HepG2 (cell line): ENCODE data around the gene POC1A. TPM values are rescaled to one million over a fixed set of nuclear protein-coding genes. Genes with fewer than 3 reads are reported as not detected.

Experiments
- AHDC1 ChIP-seq: sonication (generic); formaldehyde crosslinking; IDR thresholded peaks from 2 replicates; pipeline ENCODE4 v1.5.1; 2020; ENCODE audit warnings: mild to moderate bottlenecking, missing genetic modification reagents, borderline replicate concordance
- IRF1 ChIP-seq: sonication (generic); formaldehyde crosslinking; IDR thresholded peaks from 2 replicates; pipeline ENCODE4 v1.4.0; 2020; ENCODE audit warnings: low read depth, mild to moderate bottlenecking, missing genetic modification reagents
- PLRG1 ChIP-seq: fragments of 450-650 bp; conservative IDR thresholded peaks from 2 replicates; pipeline ENCODE4 v1.6.1; 2016
- STAT5B ChIP-seq: sonication (generic); formaldehyde crosslinking; IDR thresholded peaks from 2 replicates; pipeline ENCODE4 v1.4.0; 2020; ENCODE audit warnings: missing genetic modification reagents
- STAT6 ChIP-seq: sonication (generic); formaldehyde crosslinking; IDR thresholded peaks from 2 replicates; pipeline ENCODE4 v1.4.0; 2020; ENCODE audit warnings: missing genetic modification reagents, mild to moderate bottlenecking, borderline replicate concordance
- TAF1 ChIP-seq: sonication (generic); formaldehyde crosslinking; IDR thresholded peaks from 2 replicates; pipeline ENCODE4 v1.4.0; 2020; ENCODE audit warnings: missing genetic modification reagents
- ZBTB38 ChIP-seq: sonication (generic); formaldehyde crosslinking; IDR thresholded peaks from 2 replicates; pipeline ENCODE4 v1.5.1; 2020; ENCODE audit warnings: mild to moderate bottlenecking, missing genetic modification reagents
- ZEB1 ChIP-seq: IDR thresholded peaks from 2 replicates; pipeline ENCODE4 v1.6.1; 2012; ENCODE audit warnings: mild to moderate bottlenecking, low read depth, inconsistent platforms; ENCODE audit not compliant: insufficient replicate concordance
- ZNF292 ChIP-seq: sonication (generic); formaldehyde crosslinking; IDR thresholded peaks from 2 replicates; pipeline ENCODE4 v1.8.1; 2022; ENCODE audit warnings: mild to moderate bottlenecking, low read depth, missing genetic modification reagents, borderline replicate concordance
- ZNF317 ChIP-seq: sonication (generic); formaldehyde crosslinking; IDR thresholded peaks from 2 replicates; pipeline ENCODE4 v1.5.0; 2020; ENCODE audit warnings: mild to moderate bottlenecking, missing genetic modification reagents
- polyA plus RNA-seq, 8 experiments: library from polyadenylated mRNA; depleted of rRNA in 3 of 8; stranded (reverse) in 7 of 8; unstranded in 1 of 8; fragments of >200 nt; fragmentation: Illumina TruSeq in 4 of 8; extraction: Trizol in 4 of 8; gene quantifications; 2 replicates each; pipeline versions ENCODE4 v1.2.1 to v1.2.3, GENCODE V29; 2011 to 2016; ENCODE audit warnings: low read depth in 4 of 8, missing spikeins in 1 of 8, mixed read lengths in 1 of 8; ENCODE audit not compliant: insufficient read depth in 1 of 8
- total RNA-seq, 5 experiments: library from RNA; depleted of rRNA; stranded (reverse); fragments of >200 nt; fragmentation: Illumina TruSeq; extraction: Trizol; gene quantifications; 2 replicates each; pipeline ENCODE4 v1.2.3, GENCODE V29; 2016; ENCODE audit warnings: low read depth in 1 of 5
- TF ChIP-seq, protein P1 (sequence below): sonication (generic); formaldehyde crosslinking; IDR thresholded peaks from 2 replicates; pipeline ENCODE4 v1.8.1; 2023; ENCODE audit warnings: missing genetic modification reagents, inconsistent platforms, borderline replicate concordance

POC1A gene
- total and polyA plus RNA-seq, 2 of the 13 experiments (the other 11 are each of a cell fraction or from before 2014, with no cell fraction given): 14.6 to 20.0 TPM

DNA sequence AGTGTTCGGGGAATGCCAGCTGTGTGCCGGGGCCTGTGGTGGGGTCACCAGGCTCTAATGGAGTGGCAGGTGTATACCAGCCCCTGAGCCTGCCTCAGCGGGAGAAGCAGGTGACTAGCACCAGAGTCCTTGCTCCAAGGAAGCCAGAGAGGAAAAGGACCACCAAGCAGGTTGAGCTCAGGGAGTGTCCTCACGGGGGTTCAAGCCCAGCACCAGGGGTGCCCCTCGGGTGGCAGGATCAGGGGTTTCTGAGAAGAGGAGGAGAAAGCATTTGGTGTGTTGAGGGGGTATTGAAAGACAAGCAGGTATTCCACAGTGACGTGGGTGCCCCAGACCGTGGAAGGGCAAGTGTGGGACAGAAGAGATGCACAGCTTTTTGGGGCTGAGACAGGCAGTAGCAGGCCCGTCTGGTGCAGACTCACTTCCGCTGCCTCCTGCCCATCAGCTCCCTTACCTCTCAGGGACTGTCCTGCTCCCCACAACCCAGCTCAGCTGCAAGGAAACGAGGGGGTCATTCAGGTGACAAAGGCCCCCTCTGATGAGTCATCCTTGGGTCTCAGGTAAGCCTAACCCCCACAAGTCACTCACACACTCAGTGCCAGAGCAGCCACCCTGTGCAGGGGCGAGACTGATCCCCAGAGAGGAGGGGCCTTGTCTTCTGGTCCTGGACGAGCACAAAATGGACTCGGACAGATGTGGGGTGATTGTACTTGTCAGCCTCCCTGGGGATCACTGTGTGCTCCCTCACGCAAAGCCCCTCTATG is 21.4 kb upstream of the POC1A start (continued):
- TF ChIP-seq AHDC1 (CRISPR knock-in tag) (no peak), ZEB1 (no peak), STAT6 (no peak), PLRG1 (no peak), STAT5B (CRISPR knock-in tag) (no peak), ZNF292 (CRISPR knock-in tag) (no peak), ZBTB38 (CRISPR knock-in tag) (no peak), IRF1 (no peak), ZNF317 (CRISPR knock-in tag) (no peak), TAF1 (CRISPR knock-in tag) (no peak)
- TF ChIP-seq, protein P1, sequence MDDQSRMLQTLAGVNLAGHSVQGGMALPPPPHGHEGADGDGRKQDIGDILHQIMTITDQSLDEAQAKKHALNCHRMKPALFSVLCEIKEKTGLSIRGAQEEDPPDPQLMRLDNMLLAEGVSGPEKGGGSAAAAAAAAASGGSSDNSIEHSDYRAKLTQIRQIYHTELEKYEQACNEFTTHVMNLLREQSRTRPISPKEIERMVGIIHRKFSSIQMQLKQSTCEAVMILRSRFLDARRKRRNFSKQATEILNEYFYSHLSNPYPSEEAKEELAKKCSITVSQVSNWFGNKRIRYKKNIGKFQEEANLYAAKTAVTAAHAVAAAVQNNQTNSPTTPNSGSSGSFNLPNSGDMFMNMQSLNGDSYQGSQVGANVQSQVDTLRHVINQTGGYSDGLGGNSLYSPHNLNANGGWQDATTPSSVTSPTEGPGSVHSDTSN (CRISPR knock-in tag): no peak
